IPS-15b (cell line): ENCODE results near the gene CD19.

Experiments used
- H3K27me3 ChIP-seq: one replicate; pipeline ENCODE4 v1.6.1; 2013; ENCODE audit warnings: low read length; ENCODE audit not compliant: control insufficient read depth, insufficient read depth
- H3K36me3 ChIP-seq: one replicate; pipeline ENCODE4 v1.6.1; 2013; ENCODE audit warnings: low read length; ENCODE audit not compliant: control insufficient read depth, insufficient read depth
- H3K4me1 ChIP-seq: one replicate; pipeline ENCODE4 v1.6.1; 2013; ENCODE audit warnings: mild to moderate bottlenecking, low read length; ENCODE audit not compliant: control insufficient read depth, insufficient read depth
- H3K4me3 ChIP-seq: one replicate; pipeline ENCODE4 v1.5.1; 2013; ENCODE audit warnings: low read depth, low read length
- H3K9ac ChIP-seq: one replicate; pipeline ENCODE4 v1.6.1; 2013; ENCODE audit warnings: low read depth, mild to moderate bottlenecking, low read length
- H3K9me3 ChIP-seq: one replicate; pipeline ENCODE4 v1.6.1; 2013; ENCODE audit warnings: mild to moderate bottlenecking, low read length; ENCODE audit not compliant: control insufficient read depth, insufficient read depth

CD19 gene

GRCh38 chr16:28986046-28986445 is 54.3 kb downstream of the CD19 start:
- Histone ChIP-seq H3K9ac (no peak overlapping the region), H3K4me3 (no peak overlapping the region), H3K4me1 (no peaks in the 10 kb centered on the region), H3K36me3 (peaks cover 42% of the 10 kb centered on the region), H3K9me3 (no peaks in the 10 kb centered on the region), H3K27me3 (no peaks in the 10 kb centered on the region)

GRCh38 chr16:28986492-28986891 is 54.7 kb downstream of the CD19 start:
- H3K9me3 ChIP-seq, result no peaks in the 10 kb centered on the region
- H3K4me1 ChIP-seq, result no peaks in the 10 kb centered on the region
- no peak overlapping the region for H3K4me3 ChIP-seq
- H3K36me3 ChIP-seq, result peaks cover 42% of the 10 kb centered on the region
- no peaks in the 10 kb centered on the region for H3K27me3 ChIP-seq
- no peak overlapping the region for H3K9ac ChIP-seq

- Histone ChIP-seq H3K4me1 (no peaks in the 10 kb centered on the region), H3K4me3 (no peak overlapping the region), H3K9me3 (no peaks in the 10 kb centered on the region), H3K9ac (no peak overlapping the region), H3K27me3 (no peaks in the 10 kb centered on the region), H3K36me3 (peaks cover 34% of the 10 kb centered on the region)
These were observed 55.5 kb downstream of the CD19 start for GRCh38 chr16:28987170-28987853.
